Esophagus muscularis mucosa (tissue), 4 donors: ENCODE measurements around the gene PIK3CG. TPM values are rescaled to one million over a fixed set of nuclear protein-coding genes. Genes with fewer than 3 reads are reported as not detected.
"Not testable (repeated sequence)": the region's sequence is repeated elsewhere in the genome, so short reads cannot be mapped to it uniquely, and the experiment has no call there.

Source experiments
- DNase-seq: peaks from one replicate; pipeline ENCODE4 v3.0.0-alpha.2; 2017; ENCODE audit errors: extremely low spot score
- H3K27ac ChIP-seq, 4 donors: fragments of 200-600 bp; sonication (generic); replicated peaks in 1 of 4; 1 replicate in 3 of 4; 2 replicates in 1 of 4; pipeline ENCODE4 v1.5.1; 2016 to 2019; ENCODE audit warnings: mild to moderate bottlenecking in 1 of 4
- H3K27me3 ChIP-seq, 4 donors: fragments of 200-600 bp; sonication (generic); one replicate each; pipeline versions ENCODE4 v1.5.1 to v1.6.0; 2016 to 2019
- H3K36me3 ChIP-seq, 4 donors: fragments of 200-600 bp; sonication (generic); one replicate each; pipeline ENCODE4 v1.5.1; 2016 to 2019
- H3K4me1 ChIP-seq, 4 donors: fragments of 200-600 bp; sonication (generic); one replicate each; pipeline ENCODE4 v1.5.1; 2016 to 2019
- H3K4me3 ChIP-seq, 4 donors: fragments of 200-600 bp; sonication (generic); 1 replicate in 2 of 4; 2 replicates in 2 of 4; pipeline ENCODE4 v1.5.1; 2016 to 2019; ENCODE audit warnings: mild to moderate bottlenecking in 4 of 4, moderate library complexity in 1 of 4
- H3K9me3 ChIP-seq, 4 donors: fragments of 200-600 bp; sonication (generic); 1 replicate in 3 of 4; 2 replicates in 1 of 4; pipeline ENCODE4 v1.5.1; 2016 to 2019
- EP300 ChIP-seq: sonication (generic); formaldehyde crosslinking; IDR thresholded peaks from one replicate; pipeline ENCODE4 v1.6.1; 2017; ENCODE audit warnings: antibody characterized with exemption
- POLR2A ChIP-seq: fragments of 450-650 bp; IDR thresholded peaks from one replicate; pipeline ENCODE4 v1.6.1; 2017; ENCODE audit warnings: antibody characterized with exemption, moderate library complexity, mild to moderate bottlenecking, low read depth
- POLR2AphosphoS5 ChIP-seq, 2 donors: sonication (generic); formaldehyde crosslinking; IDR thresholded peaks; one replicate each; pipeline ENCODE4 v1.6.1; 2017; ENCODE audit warnings: antibody characterized with exemption in 2 of 2
- WGBS: methylation state at CpG from one replicate; pipeline ENCODE4 v1.1.5; 2018; 5-methylcytosine and 5-hydroxymethylcytosine counted together
- intact Hi-C: fragments of 100-400 bp; cut with DNase I; formaldehyde crosslinking; loops from one replicate; pipeline ENCODE4 v1.15.1; 2023
- total RNA-seq, 4 donors: library from RNA; depleted of rRNA; stranded (reverse); fragments of >200 nt; gene quantifications; one replicate each; pipeline versions ENCODE4 v1.1.0 to v1.2.1, GENCODE V29; 2016
- TF ChIP-seq, protein P1 (sequence below), 3 experiments: fragments of 200-600 bp in 2 of 3; fragments of 450-650 bp in 1 of 3; sonication (generic) in 2 of 3; IDR thresholded peaks; one replicate each; pipeline ENCODE4 v1.5.1; 2017 to 2019; ENCODE audit warnings: antibody characterized with exemption in 3 of 3, mild to moderate bottlenecking in 2 of 3, moderate library complexity in 1 of 3

Gene PIK3CG
- total RNA-seq, 4 donors from 2014 or later = 1.8 to 3.8 (median 2.7) TPM

DNA sequence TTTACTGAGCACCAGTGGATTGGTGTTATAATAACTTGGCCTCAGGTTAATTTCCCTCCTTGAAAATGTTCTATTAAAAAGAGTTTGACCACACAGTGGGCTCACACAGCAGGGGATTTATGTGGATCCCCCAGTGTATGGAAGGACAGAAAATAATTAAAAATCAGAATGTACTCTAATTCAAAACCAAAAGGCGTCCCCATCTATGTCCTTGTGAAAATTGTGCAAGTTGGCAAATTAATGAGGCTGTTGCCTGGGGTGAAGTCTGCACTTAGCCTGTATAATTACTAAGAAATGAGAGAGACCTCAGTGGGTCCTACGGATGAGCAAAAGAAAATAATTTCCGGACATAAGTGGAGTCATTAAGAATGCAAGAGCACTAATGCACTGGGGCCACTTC lies 31.1 kb downstream of the PIK3CG start:
- no peaks in the 10 kb centered on the region for H3K27me3 ChIP-seq
- no peak overlapping the region for H3K4me3 ChIP-seq
- H3K9me3 ChIP-seq = peaks cover 0 to 5% (median 0%) of the 10 kb centered on the region in 4 donors
- 89% methylated on average over 3 of the region's 3 CpGs for WGBS
- peaks cover 0 to 8% (median 3%) of the 10 kb centered on the region in 4 donors for H3K4me1 ChIP-seq
- no peak for TF ChIP-seq POLR2A
- TF ChIP-seq, protein P1, sequence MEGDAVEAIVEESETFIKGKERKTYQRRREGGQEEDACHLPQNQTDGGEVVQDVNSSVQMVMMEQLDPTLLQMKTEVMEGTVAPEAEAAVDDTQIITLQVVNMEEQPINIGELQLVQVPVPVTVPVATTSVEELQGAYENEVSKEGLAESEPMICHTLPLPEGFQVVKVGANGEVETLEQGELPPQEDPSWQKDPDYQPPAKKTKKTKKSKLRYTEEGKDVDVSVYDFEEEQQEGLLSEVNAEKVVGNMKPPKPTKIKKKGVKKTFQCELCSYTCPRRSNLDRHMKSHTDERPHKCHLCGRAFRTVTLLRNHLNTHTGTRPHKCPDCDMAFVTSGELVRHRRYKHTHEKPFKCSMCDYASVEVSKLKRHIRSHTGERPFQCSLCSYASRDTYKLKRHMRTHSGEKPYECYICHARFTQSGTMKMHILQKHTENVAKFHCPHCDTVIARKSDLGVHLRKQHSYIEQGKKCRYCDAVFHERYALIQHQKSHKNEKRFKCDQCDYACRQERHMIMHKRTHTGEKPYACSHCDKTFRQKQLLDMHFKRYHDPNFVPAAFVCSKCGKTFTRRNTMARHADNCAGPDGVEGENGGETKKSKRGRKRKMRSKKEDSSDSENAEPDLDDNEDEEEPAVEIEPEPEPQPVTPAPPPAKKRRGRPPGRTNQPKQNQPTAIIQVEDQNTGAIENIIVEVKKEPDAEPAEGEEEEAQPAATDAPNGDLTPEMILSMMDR (IDR thresholded peaks at IDR 0.05) = no peak
- TF ChIP-seq POLR2AphosphoS5 (IDR thresholded peaks at IDR 0.05) = no peak
- TF ChIP-seq EP300 = no peak
- intact Hi-C loops = no loop called here
- DNase-seq = no peak
- no peak overlapping the region for H3K27ac ChIP-seq
- no peaks in the 10 kb centered on the region for H3K36me3 ChIP-seq

DNA sequence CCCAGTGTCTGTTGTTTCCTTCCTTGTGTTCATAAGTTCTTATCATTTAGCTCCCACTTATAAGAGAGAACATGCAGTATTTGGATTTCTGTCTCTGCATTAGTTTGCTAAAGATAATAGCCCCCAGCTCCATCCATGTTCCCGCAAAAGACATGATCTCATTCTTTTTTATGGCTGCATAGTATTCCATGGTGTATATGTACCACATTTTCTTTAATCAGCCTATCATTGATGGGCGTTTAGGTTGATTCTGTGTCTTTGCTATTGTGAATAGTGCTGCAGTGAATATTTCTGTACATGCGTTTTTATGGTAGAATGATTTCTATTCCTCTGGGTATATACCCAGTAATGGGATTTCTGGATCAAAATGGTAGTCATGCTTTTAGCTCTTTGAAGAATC lies 32.5 kb downstream of the PIK3CG start:
- H3K36me3 ChIP-seq, H3K27ac ChIP-seq, H3K4me3 ChIP-seq, H3K9me3 ChIP-seq, H3K27me3 ChIP-seq, intact Hi-C loops, H3K4me1 ChIP-seq, DNase-seq: not testable (repeated sequence)
- 95% methylated on average over 3 of the region's 3 CpGs for WGBS

DNA sequence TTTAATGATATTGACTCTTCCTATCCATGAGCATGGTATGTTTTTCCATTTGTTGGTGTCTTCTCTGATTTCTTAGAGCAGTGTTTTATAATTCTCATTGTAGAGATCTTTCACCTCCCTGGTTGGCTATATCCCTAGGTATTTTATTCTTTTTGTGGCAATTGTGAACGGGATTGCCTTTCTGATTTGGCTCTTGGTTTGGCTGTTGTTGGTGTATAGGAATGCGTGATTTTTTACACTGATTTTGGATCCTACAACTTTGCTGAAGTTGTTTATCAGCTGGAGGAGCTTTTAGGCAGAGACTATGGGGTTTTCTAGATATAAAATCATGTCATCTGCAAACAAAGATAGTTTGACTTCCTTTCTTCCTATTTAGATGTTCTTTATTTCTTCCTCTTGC lies 33.9 kb downstream of the PIK3CG start:
- H3K27me3 ChIP-seq, intact Hi-C loops, H3K27ac ChIP-seq, DNase-seq, H3K4me3 ChIP-seq, H3K9me3 ChIP-seq, H3K36me3 ChIP-seq, H3K4me1 ChIP-seq: not testable (repeated sequence)
- 89% methylated on average over 2 of the region's 2 CpGs for WGBS

DNA sequence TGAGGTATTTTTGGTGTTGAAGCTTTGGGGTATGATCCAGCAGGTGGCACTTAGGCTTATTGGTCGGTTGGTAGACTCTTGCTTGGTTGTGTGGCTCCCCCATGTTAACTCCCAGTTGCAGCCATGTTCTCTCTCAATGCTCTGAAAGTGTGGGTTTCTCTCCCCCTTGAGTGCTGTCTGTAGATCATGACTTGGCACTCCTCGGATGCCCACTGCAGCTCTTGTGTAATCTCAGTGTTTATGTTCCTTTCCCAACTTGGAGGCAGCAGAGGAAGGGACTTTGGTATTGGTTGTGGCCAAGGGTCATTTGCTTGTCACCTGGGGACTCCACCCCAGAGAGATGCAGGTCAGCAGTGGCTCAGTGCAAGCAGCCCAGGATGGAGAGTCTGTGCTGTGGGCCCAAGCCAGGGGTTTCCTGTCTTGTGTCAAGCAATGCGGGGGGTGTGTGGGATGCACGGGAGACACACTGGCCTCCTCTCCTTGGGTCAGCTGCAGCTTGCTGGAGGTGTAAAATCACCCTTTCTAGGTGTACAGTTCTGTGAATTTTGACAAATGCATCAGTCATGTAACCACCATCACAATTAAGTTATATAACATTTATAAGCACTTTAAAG lies 36.9 kb downstream of the PIK3CG start:
- H3K9me3 ChIP-seq = peaks cover 0 to 5% (median 0%) of the 10 kb centered on the region in 4 donors
- intact Hi-C loops = no loop called here
- WGBS = 78% methylated on average over 3 of the region's 4 CpGs
- DNase-seq = no peak
- H3K4me1 ChIP-seq = no peaks in the 10 kb centered on the region
- no peaks in the 10 kb centered on the region for H3K27me3 ChIP-seq
- H3K36me3 ChIP-seq = no peaks in the 10 kb centered on the region
- TF ChIP-seq POLR2AphosphoS5 (IDR thresholded peaks at IDR 0.05) = no peak
- TF ChIP-seq EP300 = no peak
- TF ChIP-seq POLR2A = no peak
- TF ChIP-seq, protein P1 (IDR thresholded peaks at IDR 0.05) = no peak
- no peak overlapping the region for H3K27ac ChIP-seq
- no peak overlapping the region for H3K4me3 ChIP-seq

DNA sequence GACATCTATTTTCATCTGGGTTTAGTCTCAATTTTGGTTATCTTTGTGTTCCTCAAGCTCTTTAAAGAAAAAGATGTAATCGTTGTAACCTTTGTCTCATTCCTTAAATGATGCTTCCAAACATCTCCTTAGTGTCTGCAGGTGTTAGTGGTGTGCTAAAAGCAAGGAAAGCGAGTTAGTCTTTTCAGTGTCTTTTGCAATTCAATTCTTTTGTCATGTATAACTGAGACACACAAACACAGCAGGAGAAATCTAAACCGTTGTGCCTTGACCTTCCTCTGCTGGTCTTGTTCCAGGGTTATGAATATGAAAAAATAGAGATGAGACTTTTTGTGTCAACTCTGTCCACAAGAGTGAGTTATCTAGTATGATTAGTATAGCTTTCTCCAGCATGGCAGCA lies 40.7 kb downstream of the PIK3CG start:
- no peak for DNase-seq
- no peaks in the 10 kb centered on the region for H3K9me3 ChIP-seq
- no peaks in the 10 kb centered on the region for H3K4me1 ChIP-seq
- TF ChIP-seq POLR2AphosphoS5 (IDR thresholded peaks at IDR 0.05) (no peak), EP300 (no peak), POLR2A (no peak)
- TF ChIP-seq, protein P1 (IDR thresholded peaks at IDR 0.05) = no peak
- no peaks in the 10 kb centered on the region for H3K36me3 ChIP-seq
- WGBS = 46% methylated on average over 3 of the region's 3 CpGs
- no peaks in the 10 kb centered on the region for H3K27me3 ChIP-seq
- intact Hi-C loops = no loop called here
- H3K4me3 ChIP-seq = no peak overlapping the region
- no peak overlapping the region for H3K27ac ChIP-seq

DNA sequence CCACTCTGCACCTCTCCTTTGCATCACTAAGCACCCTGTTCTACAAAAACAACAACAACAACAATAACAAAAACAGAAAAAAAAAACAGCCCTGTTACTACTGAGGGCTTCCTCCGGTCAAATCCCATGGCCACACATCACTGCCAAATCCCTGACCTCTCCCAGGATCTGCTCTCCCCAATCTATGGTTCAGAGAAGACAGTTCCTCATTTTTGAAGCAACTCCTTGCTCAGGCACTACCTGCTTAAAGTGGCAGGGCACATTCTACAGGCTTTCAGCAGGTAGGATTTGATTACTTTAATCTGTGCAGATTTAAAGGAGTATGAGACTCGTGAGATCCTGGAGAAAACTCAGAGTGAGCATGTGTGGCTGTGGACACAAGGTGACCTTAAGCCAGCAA lies 46.9 kb downstream of the PIK3CG start:
- no peaks in the 10 kb centered on the region for H3K36me3 ChIP-seq
- H3K4me1 ChIP-seq = no peaks in the 10 kb centered on the region
- no peaks in the 10 kb centered on the region for H3K9me3 ChIP-seq
- H3K27me3 ChIP-seq = no peaks in the 10 kb centered on the region
- no peak overlapping the region for H3K4me3 ChIP-seq
- WGBS = 84% methylated on average over 2 of the region's 2 CpGs
- DNase-seq = no peak
- intact Hi-C loops = no loop called here
- H3K27ac ChIP-seq = no peak overlapping the region
- TF ChIP-seq POLR2A = no peak
